Embryonic facial prominence (tissue), 1 donor: Measurements from ENCODE around the gene NBDY.
"Not testable (repeated sequence)": the region's sequence is repeated elsewhere in the genome, so short reads cannot be mapped to it uniquely, and the experiment has no call there.

ENCODE experiments used
- DNase-seq: peaks from one replicate; pipeline ENCODE4 v3.0.0-alpha.2; 2016; ENCODE audit errors: extremely low spot score

NBDY gene

GRCh38 chrX:56764153-56764974 lies 35.3 kb downstream of the NBDY start:
- no peak for DNase-seq

GRCh38 chrX:56764975-56765791 lies 36.1 kb downstream of the NBDY start:
- DNase-seq, result no peak

- no peak for DNase-seq
Observed at GRCh38 chrX:56765811-56766553, 36.9 kb downstream of the NBDY start.

GRCh38 chrX:56766554-56767347 lies 37.7 kb downstream of the NBDY start:
- no peak for DNase-seq

GRCh38 chrX:56767348-56768119 lies 38.5 kb downstream of the NBDY start:
- not testable (repeated sequence) for DNase-seq

GRCh38 chrX:56768120-56768660 lies 39.1 kb downstream of the NBDY start:
- not testable (repeated sequence) for DNase-seq

- not testable (repeated sequence) for DNase-seq
Observed at GRCh38 chrX:56772675-56773521, 43.9 kb downstream of the NBDY start.

- not testable (repeated sequence) for DNase-seq
Observed at GRCh38 chrX:56773522-56774060, 44.5 kb downstream of the NBDY start.

GRCh38 chrX:56778099-56778923 lies 49.3 kb downstream of the NBDY start:
- not testable (repeated sequence) for DNase-seq

GRCh38 chrX:56778924-56779468 lies 50.0 kb downstream of the NBDY start:
- DNase-seq, result not testable (repeated sequence)

- DNase-seq, result not testable (repeated sequence)
Observed at GRCh38 chrX:56780681-56781649, 51.9 kb downstream of the NBDY start.

- no peak for DNase-seq
Observed at GRCh38 chrX:56782352-56782751, 53.3 kb downstream of the NBDY start.

- no peak for DNase-seq
Observed at GRCh38 chrX:56782791-56783449, 53.9 kb downstream of the NBDY start.

- DNase-seq, result no peak
Observed at GRCh38 chrX:56783450-56783831, 54.4 kb downstream of the NBDY start.

GRCh38 chrX:56783996-56784620 lies 55.1 kb downstream of the NBDY start:
- no peak for DNase-seq

GRCh38 chrX:56784666-56785065 lies 55.6 kb downstream of the NBDY start:
- no peak for DNase-seq
